GM13976 (cell line): Measurements from ENCODE around the gene ZEB2.

Experiments used
- DNase-seq: peaks from one replicate; pipeline ENCODE4 v3.0.0; 2012; ENCODE audit warnings: low spot score
- in situ Hi-C: fragments of 300-500 bp; cut with MboI; formaldehyde crosslinking; loops from one replicate; pipeline ENCODE4 v1.12.0; 2022; ENCODE audit warnings: low sequenced_read_pairs, mixed read lengths, inconsistent platforms; ENCODE audit not compliant: unreplicated experiment
- TF ChIP-seq, protein P1 (sequence below): IDR thresholded peaks from 2 replicates; pipeline ENCODE4 v1.5.1; 2012; ENCODE audit warnings: borderline replicate concordance, mild to moderate bottlenecking; ENCODE audit not compliant: insufficient read depth; ENCODE audit errors: extremely low read depth, missing control alignments, control extremely low read depth

Gene ZEB2

DNA sequence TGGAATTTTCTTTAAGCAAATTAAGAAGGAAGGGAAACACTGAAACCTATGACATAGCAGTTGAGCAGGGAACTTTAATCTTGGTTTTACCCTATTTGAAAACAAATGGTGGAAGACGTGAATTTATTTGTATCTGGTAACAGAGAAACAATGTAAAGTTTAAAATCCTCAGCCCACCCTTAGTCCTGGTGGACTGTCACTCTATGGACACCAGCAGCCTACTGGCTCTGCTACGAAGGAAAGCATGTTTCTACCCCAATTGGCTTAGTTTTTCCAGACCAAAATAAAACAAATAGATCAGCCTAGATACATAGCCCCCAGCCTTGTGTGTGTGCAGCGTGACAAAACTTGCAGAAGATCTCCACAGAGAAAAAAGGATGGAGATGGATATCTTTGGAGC is 7.4 kb downstream of the ZEB2 start:
- TF ChIP-seq, protein P1, sequence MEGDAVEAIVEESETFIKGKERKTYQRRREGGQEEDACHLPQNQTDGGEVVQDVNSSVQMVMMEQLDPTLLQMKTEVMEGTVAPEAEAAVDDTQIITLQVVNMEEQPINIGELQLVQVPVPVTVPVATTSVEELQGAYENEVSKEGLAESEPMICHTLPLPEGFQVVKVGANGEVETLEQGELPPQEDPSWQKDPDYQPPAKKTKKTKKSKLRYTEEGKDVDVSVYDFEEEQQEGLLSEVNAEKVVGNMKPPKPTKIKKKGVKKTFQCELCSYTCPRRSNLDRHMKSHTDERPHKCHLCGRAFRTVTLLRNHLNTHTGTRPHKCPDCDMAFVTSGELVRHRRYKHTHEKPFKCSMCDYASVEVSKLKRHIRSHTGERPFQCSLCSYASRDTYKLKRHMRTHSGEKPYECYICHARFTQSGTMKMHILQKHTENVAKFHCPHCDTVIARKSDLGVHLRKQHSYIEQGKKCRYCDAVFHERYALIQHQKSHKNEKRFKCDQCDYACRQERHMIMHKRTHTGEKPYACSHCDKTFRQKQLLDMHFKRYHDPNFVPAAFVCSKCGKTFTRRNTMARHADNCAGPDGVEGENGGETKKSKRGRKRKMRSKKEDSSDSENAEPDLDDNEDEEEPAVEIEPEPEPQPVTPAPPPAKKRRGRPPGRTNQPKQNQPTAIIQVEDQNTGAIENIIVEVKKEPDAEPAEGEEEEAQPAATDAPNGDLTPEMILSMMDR, result no peak
- no peak for DNase-seq
- in situ Hi-C loops, result no loop called here

GRCh38 chr2:144511937-144512336 is 8.0 kb downstream of the ZEB2 start:
- in situ Hi-C loops, result no loop called here
- no peak for DNase-seq
- TF ChIP-seq, protein P1, result no peak

DNA sequence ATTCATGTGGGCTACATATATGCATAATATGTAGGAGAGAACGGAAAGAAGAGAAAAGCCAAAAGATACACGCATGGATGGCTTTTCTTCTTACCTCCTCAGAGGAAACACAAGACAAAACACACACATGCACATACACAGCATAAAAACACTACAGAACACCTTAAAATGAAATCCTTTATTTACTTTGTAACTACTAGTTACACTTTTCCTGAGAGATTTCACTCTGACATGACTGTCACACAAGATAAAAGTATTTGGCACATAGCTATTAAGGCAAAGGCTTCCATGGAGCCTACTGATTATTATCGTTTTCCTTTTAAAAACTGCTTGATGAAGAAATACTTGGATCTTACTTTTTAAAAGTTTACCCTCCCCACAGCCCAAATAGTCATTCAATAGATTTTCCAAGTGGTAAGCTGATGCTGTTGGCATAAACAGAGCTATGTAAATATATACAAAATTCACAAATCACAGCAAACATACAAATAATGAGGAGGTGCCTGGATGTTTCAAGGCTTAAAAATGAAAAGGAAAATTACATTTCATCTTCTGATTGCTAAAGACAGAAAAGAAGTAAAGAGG is 8.6 kb downstream of the ZEB2 start:
- DNase-seq, result no peak
- TF ChIP-seq, protein P1, result no peak
- in situ Hi-C loops, result no loop called here

DNA sequence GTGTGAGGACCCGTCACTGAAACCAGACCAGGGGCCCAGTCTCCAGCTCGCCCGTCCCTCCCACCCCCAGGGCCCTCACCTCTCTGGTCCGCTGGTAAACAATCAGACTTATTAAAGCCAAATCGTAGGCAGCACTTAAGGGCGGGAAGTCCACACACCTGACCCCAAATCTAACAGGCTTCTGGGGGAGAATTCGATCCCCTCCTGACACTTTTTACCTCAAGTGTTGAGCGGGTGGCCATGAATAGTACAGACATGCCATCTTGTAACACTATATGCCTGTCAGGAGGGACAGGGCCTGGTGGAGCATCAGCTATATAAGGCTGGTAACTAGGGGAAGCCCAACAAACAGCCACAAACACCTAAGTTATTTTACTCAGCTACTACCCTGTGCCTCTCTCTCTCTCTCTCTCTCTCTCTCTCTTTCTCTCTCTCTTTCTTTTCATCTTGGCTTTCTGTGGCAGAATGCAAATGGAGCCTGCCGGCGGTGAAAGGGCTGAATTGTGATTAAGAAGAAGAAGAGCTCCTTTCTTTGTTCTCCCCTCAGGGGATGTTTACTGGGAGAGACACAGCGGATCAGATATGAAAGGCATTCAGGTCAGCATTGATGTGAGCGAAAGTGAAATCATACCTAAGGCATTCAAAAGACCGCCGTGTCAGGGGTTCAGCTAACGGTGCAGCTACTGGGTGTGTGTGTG is 9.5 kb downstream of the ZEB2 start:
- TF ChIP-seq, protein P1, result no peak
- DNase-seq, result peak; percentile 60
- in situ Hi-C loops, result no loop called here

DNA sequence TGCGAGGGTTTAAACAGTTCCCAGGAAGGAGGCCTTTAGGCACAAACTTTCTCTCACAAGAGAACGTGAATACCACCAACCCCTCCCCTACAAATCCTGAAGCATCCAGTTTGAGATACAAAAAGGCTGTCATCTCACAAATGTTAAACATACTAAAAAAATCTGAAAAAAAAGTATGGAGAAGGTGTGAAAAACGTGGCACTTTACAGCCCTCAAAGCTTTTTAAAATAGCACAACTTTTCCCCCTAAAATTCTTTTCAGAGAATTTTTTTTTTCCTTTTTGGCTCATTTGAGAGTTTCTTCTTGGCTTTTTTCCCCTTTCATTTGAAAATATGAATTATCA is 10.1 kb downstream of the ZEB2 start:
- in situ Hi-C loops, result no loop called here
- DNase-seq, result no peak
- TF ChIP-seq, protein P1, result no peak

DNA sequence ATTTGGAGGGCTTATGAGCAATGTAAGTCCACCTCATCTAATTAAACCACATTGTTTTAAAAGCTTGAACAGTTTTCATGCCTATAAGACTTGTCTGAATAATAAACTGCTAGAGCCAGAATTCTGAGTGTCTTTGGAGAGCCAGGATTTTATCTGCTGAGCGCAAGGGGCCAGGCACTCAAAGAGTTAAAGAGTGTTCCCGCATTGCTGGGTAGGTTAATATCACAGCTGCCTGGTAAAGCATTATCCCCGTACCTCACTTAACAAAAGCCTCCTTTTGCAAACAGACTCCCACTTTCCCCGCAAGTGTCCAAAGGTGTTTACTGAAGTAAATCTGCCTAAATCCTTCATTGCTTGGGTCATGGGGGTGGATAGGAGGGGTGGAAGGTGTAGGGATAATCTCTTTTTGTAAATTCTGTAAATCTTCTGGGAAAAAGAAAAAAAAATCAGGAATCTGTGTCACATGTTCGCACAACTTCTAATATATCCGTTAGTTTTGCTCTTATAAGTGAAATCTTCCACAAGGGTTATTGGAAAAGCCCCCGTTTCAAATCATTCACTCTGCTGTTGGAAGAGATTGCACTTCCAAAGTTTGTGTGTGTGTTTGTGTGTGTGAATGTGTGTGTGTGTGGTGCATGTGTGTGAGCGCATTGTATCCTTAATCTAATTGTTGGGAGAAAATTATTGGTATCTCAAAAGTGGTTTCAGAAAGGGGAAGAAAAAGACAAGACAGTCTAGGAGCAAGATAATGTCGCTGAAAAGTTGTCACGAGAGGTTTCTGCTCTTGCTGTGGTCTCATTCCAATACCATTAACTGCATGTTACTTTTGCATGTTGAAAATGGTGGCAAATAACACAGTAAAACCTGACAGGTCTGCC is 10.7 kb downstream of the ZEB2 start:
- in situ Hi-C loops, result no loop called here
- TF ChIP-seq, protein P1, result no peak
- DNase-seq, result no peak
